ENCODE measurements around the gene ZNF827.

GRCh38 chr4:145716200-145716599 is 222.4 kb downstream of the ZNF827 start:
- TF ChIP-seq, protein P1, sequence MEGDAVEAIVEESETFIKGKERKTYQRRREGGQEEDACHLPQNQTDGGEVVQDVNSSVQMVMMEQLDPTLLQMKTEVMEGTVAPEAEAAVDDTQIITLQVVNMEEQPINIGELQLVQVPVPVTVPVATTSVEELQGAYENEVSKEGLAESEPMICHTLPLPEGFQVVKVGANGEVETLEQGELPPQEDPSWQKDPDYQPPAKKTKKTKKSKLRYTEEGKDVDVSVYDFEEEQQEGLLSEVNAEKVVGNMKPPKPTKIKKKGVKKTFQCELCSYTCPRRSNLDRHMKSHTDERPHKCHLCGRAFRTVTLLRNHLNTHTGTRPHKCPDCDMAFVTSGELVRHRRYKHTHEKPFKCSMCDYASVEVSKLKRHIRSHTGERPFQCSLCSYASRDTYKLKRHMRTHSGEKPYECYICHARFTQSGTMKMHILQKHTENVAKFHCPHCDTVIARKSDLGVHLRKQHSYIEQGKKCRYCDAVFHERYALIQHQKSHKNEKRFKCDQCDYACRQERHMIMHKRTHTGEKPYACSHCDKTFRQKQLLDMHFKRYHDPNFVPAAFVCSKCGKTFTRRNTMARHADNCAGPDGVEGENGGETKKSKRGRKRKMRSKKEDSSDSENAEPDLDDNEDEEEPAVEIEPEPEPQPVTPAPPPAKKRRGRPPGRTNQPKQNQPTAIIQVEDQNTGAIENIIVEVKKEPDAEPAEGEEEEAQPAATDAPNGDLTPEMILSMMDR (IDR thresholded peaks at IDR 0.05; ENCODE audit: insufficient read depth, low read length, poor library complexity, severe bottlenecking) = no peak
- no peak for TF ChIP-seq EZH2phosphoT487 (conservative IDR thresholded peaks at IDR 0.05; ENCODE audit: low read length)
